CD4-positive, alpha-beta T cell treated with Interleukin-4 for 4 hours (primary cell): ENCODE data around the gene CFAP61.

ENCODE experiments used
- DNase-seq: peaks from one replicate; pipeline ENCODE4 v3.0.0-alpha.2; 2020

CFAP61 gene

DNA sequence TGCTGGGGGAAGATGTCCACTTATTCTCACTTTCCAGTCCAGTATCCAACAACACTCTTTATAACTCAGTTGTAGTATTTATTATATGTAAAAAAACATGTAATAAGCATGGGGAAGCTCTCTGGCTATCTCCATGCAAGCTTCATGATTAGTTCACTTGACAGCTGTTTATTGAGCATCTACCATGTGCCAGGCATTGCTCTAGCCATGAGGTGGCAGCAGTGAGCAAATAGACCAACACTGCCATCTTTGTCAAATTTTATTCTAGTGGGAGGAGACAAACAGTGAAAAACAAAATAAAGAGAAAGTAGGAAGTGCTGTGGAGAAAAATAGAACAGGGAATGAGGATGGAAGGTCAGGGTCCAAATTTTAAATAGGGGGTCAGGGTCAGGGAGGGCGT is 131.8 kb downstream of the CFAP61 start:
- no peak for DNase-seq

DNA sequence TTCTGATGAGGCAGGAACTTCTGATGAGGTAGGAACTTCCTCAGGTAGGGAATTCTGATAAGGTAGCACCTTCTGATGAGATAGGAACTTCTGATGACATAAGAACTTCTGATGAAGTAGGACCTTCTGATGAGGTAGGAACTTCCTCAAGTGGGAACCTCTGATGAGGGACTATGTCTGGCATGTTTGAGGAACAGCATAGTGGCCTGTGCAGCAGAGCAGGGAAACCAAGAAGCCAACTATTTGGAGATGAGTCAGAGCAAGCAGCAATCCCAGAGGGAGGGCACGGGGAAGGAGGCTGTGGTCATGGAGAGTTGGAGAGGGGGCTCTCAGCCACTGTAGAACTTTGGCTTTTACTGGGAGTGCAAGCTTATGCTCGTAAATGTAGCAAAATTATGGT is 132.4 kb downstream of the CFAP61 start:
- no peak for DNase-seq

GRCh38 chr20:20188647-20189046 is 136.3 kb downstream of the CFAP61 start:
- no peak for DNase-seq

- no peak for DNase-seq
Observed at GRCh38 chr20:20192366-20192765, 140.0 kb downstream of the CFAP61 start.

DNA sequence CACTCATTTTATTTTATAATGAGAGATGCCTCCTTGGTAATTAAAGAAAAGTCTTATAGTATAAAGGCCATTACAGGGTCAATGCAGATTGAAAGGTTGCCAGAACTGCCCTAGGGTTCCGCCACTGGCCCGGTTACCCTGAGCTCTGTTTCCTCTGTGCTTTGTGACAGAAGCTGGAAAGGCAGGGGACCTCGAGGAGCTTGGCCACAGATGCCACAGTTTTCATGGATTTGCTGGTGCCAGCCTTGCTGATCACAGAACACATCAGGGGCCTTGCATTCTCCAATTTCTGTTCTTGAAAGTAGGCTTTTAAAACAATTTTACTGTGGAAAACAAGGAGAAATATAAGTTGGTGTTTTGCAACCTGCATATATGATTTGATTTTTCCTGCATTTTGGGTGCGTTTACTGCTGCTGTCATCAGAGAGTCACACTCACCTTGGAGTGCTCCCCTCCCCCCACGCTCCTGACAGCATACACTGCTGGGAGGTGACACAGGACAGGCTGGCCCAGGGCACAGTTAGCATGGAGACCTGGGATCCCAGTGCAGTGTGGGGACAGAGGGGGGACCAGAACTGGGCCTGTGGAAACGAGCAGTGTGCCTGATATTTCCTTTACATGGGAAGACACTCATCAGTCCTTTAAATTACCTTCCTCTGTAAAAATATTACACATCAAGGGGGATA is 142.8 kb downstream of the CFAP61 start:
- DNase-seq, result no peak

DNA sequence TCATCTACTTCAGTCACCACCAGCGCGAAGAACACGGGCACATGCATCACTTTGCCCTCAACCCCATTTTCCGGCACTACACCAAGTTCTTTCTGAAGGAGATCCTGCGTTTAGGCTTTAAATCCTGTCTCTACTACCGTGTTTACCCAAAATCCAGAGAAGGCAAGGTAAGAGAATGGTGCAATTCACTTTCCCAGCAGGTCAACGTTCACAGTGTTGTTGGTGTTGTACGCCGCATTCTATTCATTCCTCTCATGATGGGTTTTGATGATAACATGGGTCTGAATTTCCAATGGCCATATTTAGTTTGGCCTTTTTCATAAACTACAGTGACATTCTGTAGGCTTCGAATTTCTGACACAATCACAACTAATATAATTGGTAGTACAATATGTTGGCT is 144.3 kb downstream of the CFAP61 start:
- DNase-seq, result no peak

GRCh38 chr20:20198011-20198410 is 145.7 kb downstream of the CFAP61 start:
- DNase-seq, result no peak

GRCh38 chr20:20199361-20200160 is 147.2 kb downstream of the CFAP61 start:
- DNase-seq, result no peak

DNA sequence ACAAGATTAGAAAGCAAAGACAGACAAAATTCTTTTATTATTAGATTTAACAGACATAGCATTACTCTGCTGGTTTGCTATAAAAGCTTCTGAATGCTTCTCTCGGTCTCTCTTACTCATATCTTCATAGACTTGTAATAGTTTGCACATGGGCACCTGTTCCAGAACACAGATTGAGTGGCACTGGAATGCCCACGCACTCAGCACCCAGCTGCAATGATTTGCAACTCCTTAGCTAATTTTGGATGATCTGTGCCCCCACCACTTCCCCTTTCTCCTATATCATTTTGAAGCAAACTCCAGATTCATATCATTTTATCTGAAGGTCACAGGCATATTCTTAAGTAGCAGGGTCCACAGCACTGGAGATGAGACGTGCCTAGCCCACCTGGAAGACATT is 148.8 kb downstream of the CFAP61 start:
- no peak for DNase-seq

DNA sequence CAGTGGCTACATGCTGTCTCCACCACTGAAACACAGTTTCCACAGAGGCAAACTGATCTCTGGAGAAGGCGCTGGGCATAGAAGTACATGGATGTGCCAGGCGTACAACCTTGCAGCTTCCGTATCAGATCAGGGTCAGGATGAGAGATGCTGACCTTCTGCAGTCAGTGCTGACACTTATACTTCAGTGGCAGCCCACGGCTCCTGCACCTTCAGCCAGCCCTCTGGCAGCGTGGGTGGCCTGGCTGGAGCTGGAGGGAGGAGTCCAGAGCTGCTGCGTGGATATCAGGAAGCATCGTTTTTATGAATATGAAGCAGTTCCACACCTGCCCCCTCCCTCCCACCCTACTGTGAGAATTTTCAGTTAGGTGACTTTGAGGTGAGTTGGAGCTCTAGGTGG is 149.3 kb downstream of the CFAP61 start:
- no peak for DNase-seq

GRCh38 chr20:20202768-20203167 is 150.4 kb downstream of the CFAP61 start:
- DNase-seq, result no peak

- DNase-seq, result no peak
Observed at GRCh38 chr20:20203784-20204183, 151.5 kb downstream of the CFAP61 start.

- no peak for DNase-seq
Observed at GRCh38 chr20:20204256-20204655, 151.9 kb downstream of the CFAP61 start.

GRCh38 chr20:20205141-20205861 is 153.0 kb downstream of the CFAP61 start:
- DNase-seq, result no peak

DNA sequence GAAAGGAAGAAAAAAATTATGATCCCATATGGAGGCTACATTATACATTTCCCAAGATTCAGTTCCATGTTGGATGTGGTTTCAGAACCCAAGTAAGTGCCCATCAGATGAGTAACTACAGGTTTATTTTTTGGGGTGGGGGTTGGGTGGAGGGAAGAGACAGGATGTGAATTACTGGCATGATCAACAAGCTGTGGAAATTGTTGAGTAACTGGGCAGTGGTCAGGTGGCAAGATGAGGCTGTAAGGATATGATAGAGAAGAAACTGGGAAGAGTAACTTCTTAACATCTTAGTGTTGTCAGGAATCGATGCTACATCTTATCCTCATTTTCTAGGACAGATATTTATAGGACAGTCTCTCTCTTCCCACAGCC is 153.5 kb downstream of the CFAP61 start:
- no peak for DNase-seq

GRCh38 chr20:20206788-20207187 is 154.5 kb downstream of the CFAP61 start:
- DNase-seq, result no peak

DNA sequence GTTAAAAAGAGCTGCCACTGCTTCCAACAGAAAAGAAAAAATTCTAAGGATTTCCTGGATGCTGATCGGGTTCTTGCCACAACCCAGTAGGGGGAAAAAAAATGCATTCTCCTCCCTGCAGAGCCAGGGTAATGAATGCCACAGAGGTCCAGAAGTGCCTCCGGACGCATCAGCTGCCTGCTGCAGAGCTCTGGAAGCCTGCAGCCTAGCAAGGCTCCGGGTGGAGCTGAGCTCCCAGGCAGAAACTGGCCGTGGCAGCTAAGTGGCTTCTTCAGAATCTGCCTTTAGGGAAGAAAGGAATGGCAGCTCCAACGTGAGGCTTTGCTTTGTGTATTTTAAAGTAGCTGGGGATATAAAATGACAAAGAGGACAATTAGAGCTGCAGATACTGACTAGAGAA is 155.0 kb downstream of the CFAP61 start:
- no peak for DNase-seq

- peak; percentile 13 for DNase-seq
Observed at GRCh38 chr20:20207872-20208271, 155.5 kb downstream of the CFAP61 start.

GRCh38 chr20:20209684-20210083 is 157.4 kb downstream of the CFAP61 start:
- DNase-seq, result no peak

- no peak for DNase-seq
Observed at GRCh38 chr20:20210327-20210726, 158.0 kb downstream of the CFAP61 start.

DNA sequence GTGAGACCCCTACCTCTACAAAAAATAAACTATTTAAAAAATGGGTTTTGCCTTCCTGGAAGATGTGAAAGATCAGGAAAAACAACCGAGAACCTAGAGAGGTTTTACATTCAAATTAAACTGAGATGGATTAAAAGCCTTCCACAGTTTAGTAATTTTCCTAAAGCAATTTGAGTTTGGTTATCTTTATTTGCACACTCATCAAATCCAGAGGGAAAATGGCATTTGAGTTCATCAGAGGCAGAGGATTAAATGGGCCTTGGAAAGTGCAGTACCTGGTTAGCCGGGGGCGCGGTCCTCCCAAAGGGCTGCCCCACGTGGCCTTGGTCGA is 158.6 kb downstream of the CFAP61 start:
- DNase-seq, result no peak

DNA sequence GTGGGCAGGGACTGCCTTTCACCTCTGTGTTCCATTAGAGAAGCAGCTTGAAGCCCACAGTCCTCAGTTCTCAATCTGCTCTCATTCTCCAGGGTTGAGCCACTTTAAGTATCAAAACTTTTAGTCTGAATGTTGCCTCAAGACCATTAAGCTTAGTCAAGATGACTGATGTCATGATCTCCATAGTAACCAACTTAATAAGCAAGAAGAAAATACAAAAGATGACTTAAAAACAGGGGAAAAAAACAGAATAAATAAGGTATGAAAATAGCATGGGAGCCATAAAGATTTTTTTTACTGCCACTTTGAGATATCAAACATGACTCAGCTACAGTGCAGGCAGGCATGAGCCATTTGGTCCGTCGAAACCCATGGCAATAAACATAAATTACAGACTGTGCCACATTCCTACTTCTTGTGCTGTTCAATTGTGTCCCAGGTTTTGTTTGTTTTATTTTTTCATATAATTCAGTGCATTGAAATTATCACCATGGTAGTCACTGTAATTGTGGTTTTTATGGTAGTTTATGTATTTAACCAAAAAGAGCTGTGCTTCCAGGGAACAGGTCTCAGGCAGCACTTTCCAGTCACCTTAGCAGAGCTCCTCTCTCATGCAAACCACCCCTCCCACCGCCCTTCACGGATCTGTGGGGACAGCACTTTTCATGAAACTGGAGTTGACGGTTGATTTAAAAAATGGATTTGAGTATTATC is 159.1 kb downstream of the CFAP61 start:
- DNase-seq, result no peak

- no peak for DNase-seq
Observed at GRCh38 chr20:20211988-20212518, 159.7 kb downstream of the CFAP61 start.
